ENCODE data around the gene ANKRD13A.
"Not testable (repeated sequence)": the region's sequence is repeated elsewhere in the genome, so short reads cannot be mapped to it uniquely, and the experiment has no call there.

ANKRD13A gene

DNA sequence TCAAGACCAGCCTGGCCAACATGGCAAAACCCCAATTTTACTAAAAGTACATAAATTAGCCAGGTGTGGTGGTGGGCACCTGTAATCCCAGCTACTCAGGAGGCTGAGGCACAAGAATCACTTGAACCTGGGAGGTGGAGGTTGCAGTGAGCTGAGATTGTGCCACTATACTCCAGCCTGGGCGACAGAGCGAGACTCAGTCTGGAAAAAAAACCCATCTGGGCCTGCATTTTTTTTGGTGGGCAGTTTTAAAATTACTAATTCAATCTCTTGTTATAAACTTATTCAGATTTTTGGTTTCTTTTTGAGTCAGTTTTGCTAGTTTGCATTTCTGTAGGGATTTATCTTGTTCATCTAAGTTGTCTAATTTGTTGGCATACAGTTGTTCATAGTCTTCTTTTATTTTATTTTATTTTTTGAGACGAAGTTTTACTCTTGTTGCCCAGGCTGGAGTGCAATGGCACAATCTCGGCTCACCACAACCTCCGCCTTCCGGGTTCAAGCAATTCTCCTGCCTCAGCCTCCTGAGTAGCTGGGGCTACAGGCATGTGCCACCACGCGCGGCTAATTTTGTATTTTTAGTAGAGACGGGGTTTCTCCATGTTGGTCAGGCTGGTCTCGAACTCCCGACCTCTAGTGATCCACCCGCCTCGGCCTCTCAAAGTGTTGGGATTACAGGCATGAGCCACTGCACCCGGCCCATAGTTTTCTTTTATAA lies 9.6 kb downstream of the ANKRD13A start:
- not testable (repeated sequence) for DNase-seq

- DNase-seq, result no peak
Measured at GRCh38 chr12:110010853-110011723, 11.9 kb downstream of the ANKRD13A start.

- DNase-seq, result no peak
Measured at GRCh38 chr12:110012137-110012536, 12.9 kb downstream of the ANKRD13A start.

DNA sequence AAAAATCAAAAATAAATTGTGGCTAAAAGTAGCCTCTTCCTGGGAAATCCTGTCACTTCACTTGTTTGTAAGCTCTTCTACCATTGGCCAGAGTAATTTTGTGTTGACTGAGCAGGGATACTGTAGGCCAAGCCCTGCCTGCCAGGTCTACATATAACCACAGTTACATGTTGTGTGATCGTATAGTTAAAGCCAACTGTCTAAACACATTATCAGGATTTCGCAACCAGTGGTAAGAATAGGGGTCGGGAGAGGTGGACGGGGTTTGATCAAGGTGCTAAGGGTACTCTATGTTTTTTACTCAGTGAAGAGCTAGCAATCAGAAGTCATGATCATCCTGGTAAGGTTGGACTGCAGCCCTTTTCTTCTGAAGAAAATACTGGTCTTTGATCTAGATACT lies 13.4 kb downstream of the ANKRD13A start:
- no peak for DNase-seq

- DNase-seq, result no peak
Measured at GRCh38 chr12:110015132-110015531, 15.9 kb downstream of the ANKRD13A start.

GRCh38 chr12:110020956-110021355 lies 21.7 kb downstream of the ANKRD13A start:
- no peak for DNase-seq

GRCh38 chr12:110023059-110023980 lies 24.1 kb downstream of the ANKRD13A start:
- no peak for DNase-seq

GRCh38 chr12:110024051-110024450 lies 24.8 kb downstream of the ANKRD13A start:
- no peak for DNase-seq

GRCh38 chr12:110028323-110028722 lies 29.1 kb downstream of the ANKRD13A start:
- no peak for DNase-seq

GRCh38 chr12:110029290-110029815 lies 30.1 kb downstream of the ANKRD13A start:
- no peak for DNase-seq

- no peak for DNase-seq
Measured at GRCh38 chr12:110033888-110034287, 34.7 kb downstream of the ANKRD13A start.

GRCh38 chr12:110035534-110036104 lies 36.4 kb downstream of the ANKRD13A start:
- no peak for DNase-seq

DNA sequence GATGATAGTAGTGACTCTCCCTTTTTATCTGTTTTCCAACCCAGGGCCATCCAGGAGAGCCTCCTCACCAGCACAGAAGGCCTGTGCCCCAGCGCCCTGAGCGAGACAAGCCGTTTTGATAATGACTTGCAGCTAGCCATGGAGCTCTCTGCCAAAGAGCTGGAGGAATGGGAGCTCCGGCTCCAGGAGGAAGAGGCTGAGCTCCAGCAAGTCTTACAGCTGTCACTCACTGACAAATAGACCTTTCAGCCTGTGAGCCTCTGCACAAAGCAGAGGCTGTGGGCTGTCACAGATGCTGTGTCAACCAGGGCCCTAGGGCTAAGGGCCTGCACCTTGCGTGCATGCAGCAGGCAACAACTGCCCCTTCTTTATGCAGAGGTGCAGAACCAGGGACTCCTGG lies 38.1 kb downstream of the ANKRD13A start:
- DNase-seq, result no peak

- DNase-seq, result no peak
Measured at GRCh38 chr12:110038741-110039084, 39.5 kb downstream of the ANKRD13A start.

DNA sequence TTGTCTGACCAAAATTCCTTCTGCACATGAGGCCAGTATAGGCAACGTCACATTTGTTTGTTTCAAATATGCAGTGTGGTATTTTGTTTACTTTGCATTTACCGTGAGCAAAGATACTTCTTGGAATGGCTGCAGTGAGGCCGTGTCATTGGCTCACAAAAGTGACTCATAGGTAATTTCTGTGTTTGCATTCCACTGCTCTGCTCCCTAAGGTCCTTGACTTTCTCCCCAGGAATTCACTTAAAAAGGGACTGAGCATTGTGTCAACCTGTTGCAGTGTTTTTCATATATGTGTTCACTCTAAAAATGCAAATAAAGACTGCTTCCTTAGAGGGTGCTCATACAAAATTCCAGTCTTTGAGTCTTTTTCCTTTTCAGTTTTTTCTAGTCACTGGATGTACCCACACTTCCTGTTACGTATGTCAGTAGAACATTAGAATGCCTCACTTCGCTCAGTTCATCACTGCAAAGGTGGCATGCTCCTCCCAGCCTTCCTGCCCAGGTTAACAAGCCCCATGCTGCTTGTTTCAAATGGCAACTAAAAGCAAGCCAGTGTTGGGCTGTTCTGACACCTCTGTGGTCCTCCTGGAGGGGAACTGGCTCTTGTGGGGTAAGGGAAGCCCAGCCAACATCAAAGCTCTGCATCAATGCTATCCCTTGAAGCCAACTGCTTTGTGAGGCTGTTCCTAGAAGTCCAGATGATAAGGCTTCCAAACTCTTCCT lies 40.0 kb downstream of the ANKRD13A start:
- peak; percentile 18 for DNase-seq

- peak; percentile 96 for DNase-seq
Measured at GRCh38 chr12:110042264-110042663, 43.0 kb downstream of the ANKRD13A start.

GRCh38 chr12:110046451-110047187 lies 47.4 kb downstream of the ANKRD13A start:
- no peak for DNase-seq

DNA sequence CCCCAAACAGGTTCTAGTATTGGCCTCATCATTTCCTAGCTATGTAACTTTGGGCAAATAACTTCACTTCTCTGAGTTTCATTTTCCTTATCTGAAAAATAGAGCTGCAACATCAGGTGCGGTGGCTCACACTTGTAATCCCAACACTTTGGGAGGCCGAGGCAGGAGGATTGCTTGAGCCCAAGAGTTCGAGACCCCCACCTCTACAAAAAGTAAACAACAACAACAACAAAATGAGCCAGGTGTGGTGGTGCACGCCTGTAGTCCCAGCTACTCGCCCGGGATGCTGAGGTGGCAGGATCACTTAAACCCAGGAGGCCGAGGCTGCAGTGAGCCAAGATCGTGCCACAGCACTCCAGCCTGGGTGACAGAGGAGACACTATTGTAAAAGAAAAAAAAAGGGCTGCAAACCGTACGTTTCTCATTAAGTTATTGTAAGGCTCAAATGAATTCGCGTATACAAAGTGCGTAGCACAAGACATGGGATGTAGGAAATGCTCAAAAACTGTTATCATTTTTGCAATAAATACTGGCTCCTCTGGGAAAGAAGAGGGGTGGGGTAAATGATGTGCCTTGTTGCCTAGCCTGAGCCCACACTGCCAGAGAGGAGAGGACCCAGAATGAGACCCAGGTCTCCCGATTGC lies 48.2 kb downstream of the ANKRD13A start:
- no peak for DNase-seq

DNA sequence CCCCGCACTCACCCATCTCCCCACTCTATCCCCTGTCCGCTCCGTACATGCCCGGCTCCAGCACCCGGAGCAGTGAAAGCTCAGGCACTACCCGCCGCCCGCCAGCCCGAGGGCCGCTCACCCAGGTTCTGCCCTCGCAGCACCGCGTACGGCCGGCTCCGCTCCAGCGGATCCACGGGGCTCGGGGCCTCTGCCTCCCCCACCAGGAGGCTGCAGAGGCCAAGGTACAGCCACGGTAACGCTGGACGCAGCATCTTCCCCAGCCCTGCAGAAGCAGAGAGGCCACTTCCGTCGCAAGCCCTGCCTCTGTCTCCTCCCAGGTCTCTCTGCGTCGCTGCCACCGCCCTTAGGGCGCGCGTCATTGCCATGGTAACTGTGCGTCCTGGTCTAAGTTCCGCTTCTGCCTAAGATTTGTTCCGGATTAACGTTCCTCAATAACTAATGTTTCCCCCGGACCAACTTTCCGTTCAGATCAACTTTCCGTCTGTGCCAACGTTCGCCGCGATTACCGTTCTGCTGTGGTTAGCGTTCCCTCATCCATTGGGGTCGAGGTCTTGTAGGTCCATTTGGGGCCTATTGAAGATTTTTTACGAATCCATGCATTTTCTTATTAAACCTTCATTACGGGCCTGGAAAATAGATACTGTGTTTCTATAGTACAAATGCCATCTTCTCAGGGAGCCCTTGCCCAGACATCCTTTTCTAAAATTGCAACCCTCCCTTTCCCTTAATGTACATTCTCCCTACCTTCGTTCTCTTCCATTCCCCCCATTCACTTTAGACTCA lies 49.2 kb downstream of the ANKRD13A start, which contains the start of gene C12orf76:
Gene C12orf76, minus strand, starts transcription at position 281 of the 786 bp plus-strand sequence. Its CDS starts 27 bp downstream, at position 254.
- peak; percentile 91 for DNase-seq

- DNase-seq, result not testable (repeated sequence)
Measured at GRCh38 chr12:110049034-110049433, 49.8 kb downstream of the ANKRD13A start.

All from DMS153 (cell line).